Measurements from ENCODE around the gene NPC1. TPM values are rescaled to one million over a fixed set of nuclear protein-coding genes. Genes with fewer than 3 reads are reported as not detected.

NPC1 gene
- total and polyA plus RNA-seq, 11 donors: 7.8 to 42.7 (median 16.8) TPM

- Histone ChIP-seq H3K27me3 (no peaks in the 10 kb centered on the region), H3K27ac (peak overlapping the region in 3 of 12 donors; percentile 0 to 89 (median 37)), H3K4me1 (peaks cover 0 to 45% (median 8%) of the 10 kb centered on the region in 12 donors), H3K4me3 (no peak overlapping the region), H3K36me3 (peaks cover 0 to 100% (median 95%) of the 10 kb centered on the region in 9 donors), H3K9me3 (no peaks in the 10 kb centered on the region)
- DNase-seq: no peak
- peak in 3 of 4 donors; percentile 25 to 63 (median 52) for ATAC-seq
- WGBS, 4 donors: 69 to 75% (median 72%) methylated on average over 5 of the region's 5 CpGs
- intact Hi-C loops (cut with DNase I): loop anchor here in 1 of 10 donors (5.0 kb wide), 1 partner anchor 64 kb away; no protein-coding TSS in a partner anchor
- TF ChIP-seq POLR2A (IDR thresholded peaks at IDR 0.05): no peak
- no peak for TF ChIP-seq CTCF (IDR thresholded peaks at IDR 0.05)
Measured at GRCh38 chr18:23540867-23541266, 45.4 kb downstream of the NPC1 start.

GRCh38 chr18:23539911-23540525 is 46.3 kb downstream of the NPC1 start:
- peak overlapping the region in 2 of 12 donors; percentile 37 to 89 for H3K27ac ChIP-seq
- DNase-seq (no peak), ATAC-seq (no peak)
- peaks cover 0 to 45% (median 8%) of the 10 kb centered on the region in 12 donors for H3K4me1 ChIP-seq
- intact Hi-C loops (cut with DNase I): loop anchor here in 2 of 10 donors (5.0 to 10.0 kb wide), 2 partner anchors 63 to 275 kb away; no protein-coding TSS in a partner anchor
- no peaks in the 10 kb centered on the region for H3K9me3 ChIP-seq
- WGBS, 4 donors: 82 to 85% (median 84%) methylated on average over 9 of the region's 9 CpGs
- H3K36me3 ChIP-seq: peaks cover 0 to 100% (median 96%) of the 10 kb centered on the region in 9 donors
- H3K4me3 ChIP-seq: no peak overlapping the region
- no peaks in the 10 kb centered on the region for H3K27me3 ChIP-seq
- TF ChIP-seq POLR2A (IDR thresholded peaks at IDR 0.05) (no peak), CTCF (IDR thresholded peaks at IDR 0.05) (no peak)

GRCh38 chr18:23539296-23539695 is 47.0 kb downstream of the NPC1 start:
- no peak overlapping the region for H3K4me3 ChIP-seq
- no peak for DNase-seq
- H3K27ac ChIP-seq: peak overlapping the region in 1 of 12 donors; percentile 89
- ATAC-seq: no peak
- no peaks in the 10 kb centered on the region for H3K27me3 ChIP-seq
- WGBS, 4 donors: 84 to 92% (median 87%) methylated on average over 9 of the region's 9 CpGs
- H3K9me3 ChIP-seq: no peaks in the 10 kb centered on the region
- H3K36me3 ChIP-seq: peaks cover 0 to 100% (median 96%) of the 10 kb centered on the region in 9 donors
- peaks cover 0 to 45% (median 8%) of the 10 kb centered on the region in 12 donors for H3K4me1 ChIP-seq
- no peak for TF ChIP-seq POLR2A (IDR thresholded peaks at IDR 0.05)
- TF ChIP-seq CTCF (IDR thresholded peaks at IDR 0.05): no peak
- intact Hi-C loops (cut with DNase I): loop anchor here in 1 of 10 donors (10.0 kb wide), 1 partner anchor 276 kb away; no protein-coding TSS in a partner anchor

GRCh38 chr18:23538870-23539269 is 47.4 kb downstream of the NPC1 start:
- no peak for TF ChIP-seq CTCF (IDR thresholded peaks at IDR 0.05)
- Histone ChIP-seq H3K4me3 (no peak overlapping the region), H3K4me1 (peaks cover 0 to 45% (median 8%) of the 10 kb centered on the region in 12 donors), H3K27ac (peak overlapping the region in 1 of 12 donors; percentile 89), H3K27me3 (no peaks in the 10 kb centered on the region), H3K36me3 (peaks cover 0 to 100% (median 96%) of the 10 kb centered on the region in 9 donors), H3K9me3 (no peaks in the 10 kb centered on the region)
- ATAC-seq (no peak), DNase-seq (no peak)
- intact Hi-C loops (cut with DNase I): loop anchor here in 1 of 10 donors (10.0 kb wide), 1 partner anchor 276 kb away; no protein-coding TSS in a partner anchor
- 73 to 85% (median 80%) methylated on average over 6 of the region's 6 CpGs for WGBS, 4 donors
